Kidney epithelial cell (primary cell): ENCODE measurements around the gene GRIN3B. TPM values are rescaled to one million over a fixed set of nuclear protein-coding genes. Genes with fewer than 3 reads are reported as not detected.

Source experiments
- DNase-seq: peaks from one replicate; pipeline ENCODE4 v3.0.0-alpha.2; 2010; ENCODE audit warnings: low read depth
- H3K27me3 ChIP-seq: 2 replicates; pipeline ENCODE4 v1.6.0; 2011; ENCODE audit warnings: low read length; ENCODE audit not compliant: control insufficient read depth, insufficient read depth
- H3K36me3 ChIP-seq: 2 replicates; pipeline ENCODE4 v1.5.1; 2011; ENCODE audit warnings: low read length; ENCODE audit not compliant: control insufficient read depth, insufficient read depth
- H3K4me3 ChIP-seq: 2 replicates; pipeline ENCODE4 v1.5.1; 2011; ENCODE audit warnings: low read depth, mild to moderate bottlenecking, control low read depth, low read length
- total RNA-seq: library from RNA; depleted of rRNA; stranded (reverse); fragments of >200 nt; gene quantifications from 2 replicates; pipeline ENCODE4 v1.2.3, GENCODE V29; 2015
- TF ChIP-seq, protein P1 (sequence below): IDR thresholded peaks from 2 replicates; pipeline ENCODE4 v1.5.1; 2011; ENCODE audit warnings: mild to moderate bottlenecking, moderate library complexity, low read length, control low read depth, inconsistent platforms; ENCODE audit not compliant: insufficient read depth, poor library complexity, severe bottlenecking

GRIN3B gene
- total RNA-seq, 1 donor from 2014 or later: 0.08 TPM

DNA sequence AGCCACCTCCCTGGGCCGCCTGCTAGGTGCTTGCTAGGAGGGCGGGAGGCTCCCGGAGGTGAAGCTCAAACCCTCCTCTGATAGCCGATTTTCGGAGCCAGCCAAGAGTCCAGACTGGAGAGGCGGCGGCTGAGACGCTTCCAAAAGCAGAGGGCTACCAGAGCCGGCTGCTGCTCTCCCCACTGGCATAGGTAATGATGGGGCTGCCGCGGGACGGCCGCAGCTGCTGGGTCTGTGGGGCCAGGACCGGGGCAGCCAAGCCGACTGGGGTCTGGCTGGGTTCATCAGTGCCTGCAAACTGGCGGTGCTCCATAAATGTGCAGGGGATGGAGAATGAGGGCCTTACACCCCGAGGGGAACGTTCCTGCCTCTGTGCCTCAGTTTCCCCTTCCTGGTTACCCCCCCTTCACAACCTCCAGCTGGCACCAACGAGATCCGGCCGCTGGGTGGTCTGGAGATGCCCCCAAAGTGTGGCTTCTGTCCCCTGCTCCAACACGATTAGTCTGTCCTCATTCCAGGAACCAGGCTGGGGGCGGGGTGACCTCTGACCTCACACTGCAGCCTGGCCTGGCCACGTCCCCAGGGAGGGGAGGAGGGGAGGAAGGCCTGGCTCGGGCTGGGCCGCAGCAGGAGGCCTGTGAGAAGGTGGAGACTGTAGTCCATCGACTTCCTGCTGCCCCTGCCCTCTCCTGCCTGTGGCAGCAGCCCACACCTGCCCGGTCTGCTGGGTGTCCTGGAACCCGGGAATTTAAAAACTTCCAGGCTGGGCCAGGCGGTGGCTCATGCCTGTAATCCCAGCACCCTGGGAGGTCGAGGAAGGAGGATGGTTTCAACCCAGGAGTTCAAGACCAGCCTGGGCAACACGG lies 19.9 kb upstream of the GRIN3B start:
- Histone ChIP-seq H3K4me3 (no peak overlapping the region), H3K36me3 (no peaks in the 10 kb centered on the region), H3K27me3 (no peaks in the 10 kb centered on the region)
- no peak for DNase-seq
- TF ChIP-seq, protein P1, sequence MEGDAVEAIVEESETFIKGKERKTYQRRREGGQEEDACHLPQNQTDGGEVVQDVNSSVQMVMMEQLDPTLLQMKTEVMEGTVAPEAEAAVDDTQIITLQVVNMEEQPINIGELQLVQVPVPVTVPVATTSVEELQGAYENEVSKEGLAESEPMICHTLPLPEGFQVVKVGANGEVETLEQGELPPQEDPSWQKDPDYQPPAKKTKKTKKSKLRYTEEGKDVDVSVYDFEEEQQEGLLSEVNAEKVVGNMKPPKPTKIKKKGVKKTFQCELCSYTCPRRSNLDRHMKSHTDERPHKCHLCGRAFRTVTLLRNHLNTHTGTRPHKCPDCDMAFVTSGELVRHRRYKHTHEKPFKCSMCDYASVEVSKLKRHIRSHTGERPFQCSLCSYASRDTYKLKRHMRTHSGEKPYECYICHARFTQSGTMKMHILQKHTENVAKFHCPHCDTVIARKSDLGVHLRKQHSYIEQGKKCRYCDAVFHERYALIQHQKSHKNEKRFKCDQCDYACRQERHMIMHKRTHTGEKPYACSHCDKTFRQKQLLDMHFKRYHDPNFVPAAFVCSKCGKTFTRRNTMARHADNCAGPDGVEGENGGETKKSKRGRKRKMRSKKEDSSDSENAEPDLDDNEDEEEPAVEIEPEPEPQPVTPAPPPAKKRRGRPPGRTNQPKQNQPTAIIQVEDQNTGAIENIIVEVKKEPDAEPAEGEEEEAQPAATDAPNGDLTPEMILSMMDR: no peak

DNA sequence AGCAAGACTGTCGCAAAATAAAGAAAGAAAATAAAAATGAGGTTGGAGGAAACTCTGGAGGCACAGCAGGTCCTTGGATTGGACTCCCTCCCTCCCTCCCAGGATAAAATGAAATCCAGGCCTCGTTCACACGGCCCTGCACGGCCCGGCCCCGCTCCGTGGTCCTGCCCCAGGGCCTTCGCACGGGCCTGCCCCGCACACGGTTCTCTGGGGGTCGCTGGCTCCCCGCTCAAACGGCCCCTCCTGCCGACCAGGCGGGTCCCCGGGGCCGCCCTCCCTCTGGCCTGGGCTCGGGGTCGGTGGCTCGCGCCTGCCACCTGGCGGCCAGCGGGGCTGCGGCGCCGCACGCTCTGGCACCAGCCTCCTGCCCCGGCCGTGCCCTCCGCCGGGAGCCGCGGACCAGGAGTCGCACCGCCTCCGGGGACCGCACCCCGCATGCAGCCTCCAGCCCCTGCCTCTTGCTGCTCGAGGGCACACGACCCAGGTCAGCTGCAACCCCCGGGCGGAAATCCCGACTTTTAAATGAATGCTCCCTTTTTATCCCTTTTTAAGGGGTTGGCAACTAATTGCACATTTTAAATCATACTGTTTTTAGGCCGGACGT lies 17.6 kb upstream of the GRIN3B start:
- DNase-seq: no peak
- TF ChIP-seq, protein P1: no peak
- H3K4me3 ChIP-seq: peak overlapping the region; percentile 29
- no peaks in the 10 kb centered on the region for H3K27me3 ChIP-seq
- no peaks in the 10 kb centered on the region for H3K36me3 ChIP-seq

DNA sequence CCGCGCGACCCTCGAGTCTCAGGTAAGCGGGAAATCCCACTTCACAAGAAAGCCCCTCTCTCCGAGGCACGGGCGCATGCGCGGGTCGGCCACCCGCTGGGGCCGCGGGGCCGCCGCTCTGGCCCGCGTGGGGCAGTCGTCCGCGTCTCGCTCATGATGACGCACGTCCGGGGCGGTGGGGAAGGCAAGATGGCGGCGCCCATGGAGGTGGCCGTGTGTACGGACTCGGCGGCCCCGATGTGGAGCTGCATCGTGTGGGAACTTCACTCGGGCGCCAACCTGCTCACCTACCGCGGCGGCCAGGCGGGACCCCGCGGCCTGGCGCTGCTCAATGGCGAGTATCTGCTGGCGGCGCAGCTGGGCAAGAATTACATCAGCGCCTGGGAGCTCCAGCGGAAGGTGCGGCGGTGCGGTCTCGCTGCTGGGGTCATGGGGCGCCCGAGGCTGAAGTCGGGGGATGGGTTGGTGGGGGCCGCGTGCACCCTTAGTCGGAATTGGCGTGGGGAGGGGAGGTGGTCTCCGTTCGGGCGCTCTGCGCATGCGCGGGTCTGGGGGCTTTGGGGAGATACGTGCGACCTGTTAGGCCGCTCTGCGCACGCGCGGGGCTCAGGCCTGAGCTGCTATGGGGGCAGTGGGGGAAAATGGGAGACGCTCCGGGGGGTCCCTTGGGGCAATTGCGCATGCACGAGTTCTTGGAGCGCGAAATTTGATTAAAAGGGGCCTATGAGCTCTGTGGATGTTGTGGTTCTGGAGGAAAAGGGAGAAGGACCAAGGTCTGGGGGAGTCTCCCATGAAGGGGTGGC lies 15.9 kb upstream of the GRIN3B start, which contains the start of gene WDR18:
WDR18 (plus strand) TSS at position 181 of the 803 bp plus-strand sequence; CDS start at position 190, 9 bp downstream.
- no peak for DNase-seq
- Histone ChIP-seq H3K36me3 (no peaks in the 10 kb centered on the region), H3K27me3 (no peaks in the 10 kb centered on the region), H3K4me3 (peak within 1 kb of the TSS; percentile 97)
- TF ChIP-seq, protein P1: no peak

DNA sequence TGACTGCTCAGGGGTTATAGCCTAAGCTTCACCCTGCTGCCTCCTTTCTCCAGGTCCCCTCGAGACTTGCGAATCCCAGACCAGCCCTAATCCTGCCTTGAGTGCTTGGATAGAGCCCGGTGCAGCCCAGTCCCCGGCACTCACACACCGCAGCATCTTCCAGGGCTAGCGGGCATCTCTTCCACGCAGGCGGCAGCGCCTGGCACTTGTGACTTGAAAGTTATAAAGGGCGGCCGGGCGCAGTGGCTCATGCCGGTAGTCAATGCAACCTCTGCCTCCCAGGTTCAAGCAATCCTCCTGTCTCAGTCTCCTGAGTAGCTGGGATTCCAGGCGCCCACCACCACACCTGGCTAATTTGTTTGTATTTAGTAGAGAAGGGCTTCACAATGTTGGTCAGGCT lies 14.1 kb upstream of the GRIN3B start:
- TF ChIP-seq, protein P1: no peak
- Histone ChIP-seq H3K4me3 (no peak overlapping the region), H3K27me3 (no peaks in the 10 kb centered on the region), H3K36me3 (no peaks in the 10 kb centered on the region)
- DNase-seq: no peak

DNA sequence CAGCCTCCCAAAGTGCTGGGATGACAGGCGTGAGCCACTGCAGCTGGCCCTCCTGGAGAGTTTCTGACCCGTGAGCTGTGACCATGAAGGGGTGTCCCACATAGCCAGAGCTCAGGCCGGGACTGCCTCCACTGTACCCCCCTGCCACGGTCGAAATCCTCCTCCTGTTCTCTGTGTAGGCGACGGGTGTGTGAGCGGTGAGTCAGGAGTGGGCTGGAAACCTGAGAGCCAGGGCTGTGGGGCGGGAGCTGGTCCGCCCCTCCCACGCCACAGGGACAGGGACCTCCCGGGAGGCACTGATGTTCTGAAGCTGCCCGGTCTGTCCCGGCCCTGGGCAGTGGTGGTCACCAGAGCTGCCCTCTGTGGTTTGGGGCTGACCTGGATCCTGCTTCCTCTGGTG lies 12.1 kb upstream of the GRIN3B start:
- Histone ChIP-seq H3K27me3 (no peaks in the 10 kb centered on the region), H3K4me3 (no peak overlapping the region), H3K36me3 (no peaks in the 10 kb centered on the region)
- TF ChIP-seq, protein P1: no peak
- DNase-seq: no peak
